SK-N-MC (cell line): ENCODE results near the gene MROH7.

Experiments
- EZH2 ChIP-seq: fragments of 200-600 bp; sonication (generic); IDR thresholded peaks from one replicate; pipeline ENCODE4 v1.6.1; 2017; ENCODE audit warnings: antibody characterized with exemption
- FOXP2 ChIP-seq: optimal IDR thresholded peaks from 2 replicates; pipeline ENCODE3; 2011; ENCODE audit warnings: mild to moderate bottlenecking, moderate library complexity; ENCODE audit not compliant: insufficient read depth; ENCODE audit errors: extremely low read length, control extremely low read depth
- POLR2AphosphoS5 ChIP-seq: IDR thresholded peaks from 2 replicates; pipeline ENCODE4 v1.6.1; 2012; ENCODE audit warnings: mild to moderate bottlenecking, low read depth, low read length, borderline replicate concordance

GRCh38 chr1:54742282-54742681 is 100.7 kb downstream of the MROH7 start:
- TF ChIP-seq FOXP2 = no peak
- no peak for TF ChIP-seq EZH2
- no peak for TF ChIP-seq POLR2AphosphoS5
